ENCODE measurements around the gene JPH3.
A peak's percentile ranks its signal among the peaks of the same experiment; 100 is the strongest.
"Not testable (repeated sequence)": the region's sequence is repeated elsewhere in the genome, so short reads cannot be mapped to it uniquely, and the experiment has no call there.

The JPH3 gene

DNA sequence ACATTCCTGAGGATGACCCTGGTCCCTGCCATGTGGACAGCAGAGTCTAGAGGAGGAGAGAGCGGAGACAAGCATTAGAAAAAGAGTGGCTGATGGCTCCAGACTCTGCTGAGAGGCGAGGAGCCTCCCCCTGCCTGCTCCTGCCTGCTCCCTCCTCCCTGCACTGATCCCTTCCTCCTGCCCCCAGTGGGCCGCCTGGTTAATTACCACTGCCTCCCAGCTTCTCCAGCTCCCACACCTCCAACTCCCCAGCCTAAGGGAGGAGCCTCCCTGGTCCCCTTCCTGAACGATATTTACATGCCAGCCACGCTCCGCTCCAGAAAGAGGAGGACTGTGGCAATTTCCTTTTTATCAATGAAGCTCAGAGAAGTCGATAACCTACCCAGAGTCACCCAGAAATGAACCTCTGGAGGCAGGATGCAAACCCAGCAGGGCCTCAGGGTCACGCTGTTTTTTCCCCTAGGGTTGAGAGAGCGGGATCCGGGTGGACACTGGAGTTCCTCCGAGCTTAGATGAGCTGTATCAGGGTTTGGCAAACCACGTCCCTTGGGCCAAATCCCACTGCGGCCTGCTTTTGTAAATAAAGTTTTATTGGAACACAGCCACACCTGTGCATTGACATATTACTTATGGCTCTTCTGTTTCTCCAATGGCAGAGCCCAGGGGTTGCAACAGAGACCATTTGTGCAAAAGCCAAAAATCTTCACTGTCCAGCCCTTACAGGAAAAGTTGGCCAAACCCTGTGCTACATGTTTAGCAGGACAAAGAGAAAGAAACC, 27.1 kb upstream of the JPH3 start:
- peak; percentile 83 for DNase-seq

DNA sequence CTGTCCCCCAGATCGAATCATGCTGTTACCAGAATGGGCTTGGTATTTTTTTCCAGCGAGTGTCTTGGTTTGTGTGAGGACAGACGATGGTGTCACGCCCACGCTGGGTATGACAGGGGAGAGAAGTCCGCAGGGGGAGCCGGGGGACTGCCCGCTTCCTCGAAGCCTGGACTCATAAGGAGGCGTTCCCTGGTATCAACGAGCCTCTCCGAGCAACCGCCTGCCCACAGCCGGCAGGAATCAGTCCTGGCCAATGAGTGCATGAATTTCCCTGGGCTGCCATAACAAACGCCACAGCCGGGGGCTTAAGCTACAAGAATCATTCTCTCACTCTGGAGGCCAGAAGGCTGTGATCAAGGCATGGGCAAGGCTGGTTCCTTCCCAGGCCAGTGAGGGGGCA, 26.1 kb upstream of the JPH3 start:
- DNase-seq: peak; percentile 70

DNA sequence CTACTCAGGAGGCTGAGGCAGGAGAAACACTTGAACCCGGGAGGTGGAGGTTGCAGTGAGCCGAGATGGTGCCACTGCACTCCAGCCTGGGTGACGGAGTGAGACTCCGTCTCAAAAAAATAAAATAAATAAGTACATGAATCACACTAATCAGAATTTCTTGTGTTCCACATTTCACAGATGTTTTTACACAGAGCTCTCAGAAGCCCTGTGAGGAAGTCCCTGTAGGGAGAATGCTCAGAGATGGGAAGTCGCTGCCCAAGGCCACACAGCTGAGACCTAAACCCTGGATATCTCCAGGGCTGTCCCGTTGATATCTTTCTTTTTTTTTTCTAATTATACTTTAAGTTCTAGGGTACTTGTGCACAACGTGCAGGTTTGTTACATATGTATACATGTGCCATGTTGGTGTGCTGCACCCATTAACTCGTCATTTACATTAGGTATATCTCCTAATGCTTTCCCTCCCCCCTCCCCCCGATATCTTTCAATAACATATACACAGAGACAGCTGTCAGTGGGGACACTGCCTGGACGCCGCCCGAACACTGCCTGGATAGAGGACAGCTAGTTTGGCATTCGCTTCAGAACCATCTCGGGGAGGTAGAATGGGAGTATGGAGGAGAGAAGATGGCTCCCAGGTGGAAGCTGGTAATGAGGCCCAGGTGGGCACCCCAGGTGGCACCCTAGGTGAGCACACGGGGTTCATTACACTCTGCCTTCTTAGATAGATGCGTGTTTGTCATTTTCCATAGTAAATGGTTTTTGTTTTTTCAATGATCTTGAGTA, 24.0 kb upstream of the JPH3 start:
- not testable (repeated sequence) for DNase-seq

DNA sequence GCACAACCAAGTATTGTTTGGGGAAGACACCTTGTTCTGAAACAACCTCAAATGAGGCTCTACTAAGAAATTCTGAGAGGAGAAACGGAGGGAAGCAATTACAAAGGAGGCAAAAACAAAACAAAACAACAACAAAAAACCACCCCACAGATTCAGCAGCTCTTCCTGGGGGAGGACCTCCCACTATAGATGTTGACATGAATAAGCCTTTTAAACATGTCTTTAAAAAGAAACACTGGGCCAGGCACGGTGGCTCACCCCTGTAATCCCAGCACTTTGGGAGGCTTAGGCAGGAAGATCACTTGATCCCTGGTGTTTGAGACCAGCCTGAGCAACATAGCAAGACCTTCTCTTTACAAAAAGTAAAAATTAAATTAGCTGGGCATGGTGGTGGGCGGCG, 22.6 kb upstream of the JPH3 start:
- DNase-seq: no peak

DNA sequence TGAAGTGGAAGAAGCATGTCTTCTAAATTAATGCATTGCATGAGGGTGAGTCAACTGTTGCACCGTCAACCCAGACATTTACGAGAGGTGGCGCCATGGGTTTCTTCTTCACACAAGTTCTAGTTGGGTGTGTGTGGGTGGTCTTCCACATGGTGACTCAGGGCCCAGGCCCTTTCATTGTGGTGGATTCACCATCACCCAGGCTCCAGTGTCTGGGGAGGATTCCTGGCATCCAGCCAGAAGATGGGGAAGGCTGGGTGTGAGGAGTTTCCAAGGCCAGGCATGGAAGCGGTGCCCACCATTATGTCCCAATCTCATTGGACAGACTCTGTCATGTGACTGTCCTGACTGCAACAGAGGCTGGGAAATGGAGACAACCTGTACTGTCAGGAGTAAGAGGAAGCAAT, 21.4 kb upstream of the JPH3 start:
- DNase-seq: peak; percentile 95

DNA sequence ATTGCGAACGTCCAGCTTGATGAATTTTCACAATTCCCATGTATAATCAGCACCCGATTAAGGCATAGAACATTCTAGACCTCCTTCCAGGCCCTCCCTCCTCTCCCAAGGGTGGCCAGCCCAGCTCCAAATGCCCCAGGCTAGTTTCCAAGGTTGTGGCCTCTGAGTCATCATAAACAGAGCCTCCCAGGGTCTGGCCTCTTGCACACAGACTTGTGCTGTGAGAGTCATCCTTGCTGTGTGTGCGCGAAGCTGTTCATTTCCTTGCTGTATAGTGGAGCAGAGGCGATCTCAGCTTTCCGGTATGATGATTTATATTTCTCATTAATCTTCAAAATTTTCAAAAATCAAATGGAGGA, 20.5 kb upstream of the JPH3 start:
- peak; percentile 94 for DNase-seq

DNA sequence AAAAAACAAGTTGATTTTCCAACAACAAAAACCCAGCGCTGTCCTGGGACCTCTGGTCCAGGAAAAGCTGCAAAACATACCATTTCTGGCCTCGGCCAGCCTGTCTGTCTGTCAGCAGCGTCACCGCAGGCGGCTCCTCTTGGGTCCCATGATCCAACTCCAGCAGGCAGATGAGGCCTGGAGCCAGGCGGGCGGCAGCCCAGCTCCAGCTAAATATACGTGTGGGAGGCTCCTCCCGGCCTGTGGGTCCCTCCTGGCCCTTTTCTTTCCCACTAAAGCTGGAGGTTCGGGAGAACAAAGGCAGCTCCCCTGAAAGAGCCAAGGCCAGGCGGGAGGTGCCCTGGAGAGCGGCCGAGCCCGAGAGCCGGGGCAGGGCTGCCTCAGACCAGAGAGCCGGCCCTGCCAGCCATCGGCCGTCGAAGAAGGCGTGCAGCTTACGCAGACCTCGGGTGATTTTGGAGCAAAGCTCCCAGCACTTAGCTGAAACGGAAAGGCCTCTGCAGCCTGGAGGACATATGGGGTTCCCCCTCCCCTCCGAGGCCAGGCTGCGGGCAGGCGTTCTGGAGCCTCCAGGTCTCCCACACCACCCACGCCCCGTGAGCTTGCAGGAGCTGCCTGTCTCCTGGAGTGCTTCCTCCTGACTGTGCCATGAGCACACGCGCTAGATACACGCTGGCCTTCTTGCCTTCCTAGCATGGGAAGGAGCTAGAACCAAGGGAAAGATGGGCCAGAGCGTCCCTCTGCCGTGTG, 19.9 kb upstream of the JPH3 start:
- peak; percentile 80 for DNase-seq

DNA sequence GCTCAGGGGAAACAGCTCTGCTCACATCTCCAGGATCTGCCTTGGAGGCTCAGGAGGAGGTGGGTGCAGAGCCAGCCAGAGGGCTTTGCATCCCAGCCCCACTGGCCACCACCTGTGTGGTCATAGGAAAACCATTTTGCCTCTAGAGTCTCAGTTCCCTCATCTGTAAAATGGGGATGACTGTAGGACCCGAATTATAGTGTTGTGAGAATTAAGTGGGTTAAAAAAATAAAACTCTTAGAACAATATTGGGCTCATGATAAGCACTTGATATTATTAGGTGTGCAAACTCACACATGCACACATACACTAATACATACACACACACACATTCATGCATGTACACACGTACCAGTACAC, 19.4 kb upstream of the JPH3 start:
- no peak for DNase-seq

DNA sequence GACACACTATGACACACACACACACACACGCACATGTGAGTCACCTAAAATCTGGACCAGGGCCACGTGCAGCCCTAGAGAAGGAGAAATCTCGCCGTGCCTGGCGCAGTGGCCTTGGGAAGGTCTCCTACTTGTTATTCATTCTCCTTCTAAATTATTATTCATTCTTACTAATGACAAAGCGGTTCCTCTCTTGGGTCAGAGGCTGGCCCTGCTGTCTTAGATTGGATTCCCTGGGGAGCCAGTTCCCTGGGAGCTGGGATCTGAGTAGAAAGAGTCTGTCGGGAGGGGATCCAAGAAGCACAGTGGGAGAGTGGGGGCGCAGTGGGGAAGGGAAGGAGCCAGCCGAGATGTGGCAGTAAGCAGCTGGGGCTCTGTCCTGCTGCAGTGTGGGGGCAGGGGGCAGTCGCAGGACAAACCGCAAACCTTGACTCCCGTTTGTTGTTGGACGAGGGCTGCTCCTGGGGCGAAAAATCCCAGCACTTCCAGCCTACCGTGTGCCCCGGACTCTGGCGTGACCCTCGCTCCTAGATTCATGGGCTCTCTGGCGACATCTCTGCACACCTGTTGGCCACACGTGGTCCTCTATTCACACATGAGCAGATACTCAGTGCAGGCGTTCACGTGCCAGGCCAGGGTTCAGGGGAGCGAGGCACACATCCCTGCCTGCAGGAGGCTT, 18.7 kb upstream of the JPH3 start:
- no peak for DNase-seq

DNA sequence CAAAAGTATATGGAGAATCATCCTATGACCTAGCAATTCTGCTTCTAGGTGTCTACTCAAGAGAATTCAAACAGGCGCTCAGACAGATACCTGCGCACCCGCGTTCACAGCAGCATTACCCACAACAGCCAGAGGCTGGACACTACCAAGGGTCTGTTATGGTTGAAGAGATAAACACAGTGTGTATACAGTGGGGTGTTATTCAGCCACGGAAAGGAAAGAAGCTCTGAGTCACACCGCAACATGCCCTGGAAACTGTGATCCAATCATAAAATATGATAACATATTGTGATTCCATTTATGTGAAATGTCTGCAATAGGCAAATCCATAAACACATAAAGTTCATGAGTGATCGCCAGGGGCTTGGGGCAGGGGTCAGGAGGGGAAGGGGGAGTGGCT, 18.0 kb upstream of the JPH3 start:
- DNase-seq: no peak

DNA sequence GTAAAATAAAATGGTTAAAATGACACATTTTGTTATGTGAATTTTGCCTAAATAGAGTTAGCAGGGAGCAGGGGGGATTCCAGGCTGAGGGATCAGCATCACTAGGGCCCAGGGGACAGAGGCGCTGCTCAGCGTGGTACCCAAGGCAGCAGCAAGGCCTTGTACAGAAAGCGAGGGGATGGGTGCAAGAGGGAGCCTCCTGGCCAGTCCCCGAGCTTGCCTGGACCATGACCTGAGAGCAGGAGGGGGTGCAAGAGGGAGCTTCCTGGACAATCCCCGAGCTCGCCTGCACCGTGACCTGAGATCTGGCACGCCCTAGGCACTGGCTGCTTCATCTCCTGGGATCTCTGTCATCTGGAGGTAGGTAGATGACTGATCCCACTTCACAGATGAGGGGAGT, 17.3 kb upstream of the JPH3 start:
- no peak for DNase-seq

DNA sequence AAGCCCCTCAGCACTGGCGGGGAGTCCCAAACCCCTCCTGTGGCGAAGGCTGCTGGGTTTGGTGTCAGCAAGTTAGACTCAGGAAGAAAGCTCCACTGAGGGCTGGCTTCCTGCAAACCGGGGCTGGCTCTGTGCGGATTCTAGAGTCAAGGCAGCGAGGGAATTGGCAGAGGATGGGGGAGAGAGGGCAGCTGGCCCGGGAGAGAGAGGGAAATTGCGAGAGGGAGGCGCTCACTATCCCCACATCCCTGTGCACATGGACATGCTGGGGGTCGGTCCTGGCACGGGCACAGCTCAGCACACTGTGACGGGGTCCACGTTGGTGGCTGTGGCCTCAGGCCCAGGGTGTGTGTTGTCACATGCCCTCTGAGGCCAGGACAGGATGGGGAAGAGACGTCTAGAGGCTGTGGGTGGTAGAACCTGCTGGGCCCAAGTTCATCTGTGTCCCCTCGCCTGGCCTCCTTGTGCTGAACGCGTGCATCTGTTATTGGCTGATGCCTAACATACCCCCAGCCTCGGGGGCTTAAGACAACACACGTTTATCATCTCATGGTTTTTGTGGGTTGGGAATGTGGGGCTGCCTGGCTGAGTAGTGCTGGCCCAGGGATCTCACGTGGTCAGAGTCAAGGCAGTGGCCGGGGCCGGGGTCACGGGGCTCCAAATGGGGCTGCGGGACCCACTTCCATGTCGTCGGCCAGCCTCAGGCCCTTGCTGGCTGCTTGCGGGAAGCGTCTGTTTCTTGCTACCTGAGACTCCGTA, 16.7 kb upstream of the JPH3 start:
- no peak for DNase-seq

DNA sequence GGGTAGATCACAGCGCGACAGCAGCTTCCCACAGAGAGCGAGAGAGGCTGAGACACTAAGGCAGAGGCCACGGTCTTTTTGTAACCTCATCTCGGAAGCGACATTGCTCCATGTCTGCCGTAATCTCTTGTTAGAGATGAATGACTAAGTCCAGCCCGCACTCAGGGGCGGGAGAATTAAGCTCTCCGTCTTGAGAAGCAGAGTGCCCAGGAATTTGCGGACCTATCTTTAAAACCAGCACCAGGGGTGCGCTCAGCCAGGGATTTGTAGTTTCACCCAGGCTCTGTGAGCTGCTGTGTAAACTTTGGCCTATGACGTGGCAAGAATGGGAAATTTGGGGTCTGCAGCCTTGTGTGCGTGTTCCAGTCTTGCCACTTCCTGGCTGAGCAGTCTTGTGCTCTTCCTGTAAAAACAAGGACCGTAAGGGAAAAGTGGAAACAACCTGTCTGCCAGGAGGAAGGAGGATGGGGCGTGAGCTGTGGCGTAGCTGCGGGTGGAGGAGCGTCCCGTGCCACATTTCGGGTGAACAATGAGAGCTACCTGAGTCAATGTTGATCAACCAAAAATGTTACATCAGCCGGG, 16.0 kb upstream of the JPH3 start:
- DNase-seq: no peak

DNA sequence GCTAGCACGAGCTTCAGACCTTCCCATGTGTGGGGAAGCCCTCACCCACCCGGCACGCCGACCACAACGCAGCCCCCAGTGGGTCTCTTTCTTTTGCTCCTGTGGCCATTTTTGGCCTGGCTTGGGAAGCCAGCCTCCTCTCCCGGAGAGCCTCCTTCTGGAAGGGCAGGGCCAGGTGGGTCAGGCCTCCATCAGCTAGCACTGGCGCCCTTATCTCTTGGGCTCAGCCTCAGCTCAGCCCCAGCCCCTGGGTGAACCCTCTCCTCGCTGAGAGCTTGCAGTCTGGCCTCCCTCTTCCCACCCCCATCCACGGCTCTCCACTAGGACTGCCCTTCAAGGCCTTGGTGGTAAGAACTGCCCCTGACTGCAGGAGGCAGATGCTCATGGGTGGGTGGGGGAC, 14.7 kb upstream of the JPH3 start:
- DNase-seq: no peak

DNA sequence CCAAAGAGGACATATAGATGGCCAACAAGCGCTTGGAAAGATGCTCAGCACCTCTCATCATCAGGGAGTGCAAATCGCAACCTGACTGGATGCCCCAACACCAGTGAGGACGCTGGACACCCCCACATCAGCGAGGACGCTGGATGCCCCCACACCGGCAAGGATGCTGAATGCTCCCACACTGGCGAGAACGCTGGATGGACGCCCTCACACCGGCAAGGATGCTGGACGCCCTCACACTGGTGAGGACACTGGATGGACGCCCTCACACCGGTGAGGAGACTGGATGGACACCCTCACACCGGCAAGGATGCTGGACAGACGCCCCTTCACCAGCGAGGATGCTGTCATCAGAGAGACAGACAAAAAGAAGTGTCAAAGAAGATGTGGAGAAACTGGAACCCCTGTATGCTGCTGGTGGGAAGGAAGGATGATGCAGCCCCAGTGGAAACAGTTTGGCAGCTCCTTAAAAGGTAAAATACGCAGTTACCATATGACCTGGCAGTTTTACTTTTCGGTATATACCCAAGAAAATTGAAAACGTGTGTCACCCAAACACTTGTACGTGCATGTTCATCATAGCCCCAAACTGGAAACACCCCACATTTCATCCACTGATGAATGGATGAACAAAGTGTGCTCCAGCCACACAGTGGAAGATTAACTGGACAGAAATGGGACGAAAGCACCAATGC, 10.1 kb upstream of the JPH3 start:
- DNase-seq: no peak

DNA sequence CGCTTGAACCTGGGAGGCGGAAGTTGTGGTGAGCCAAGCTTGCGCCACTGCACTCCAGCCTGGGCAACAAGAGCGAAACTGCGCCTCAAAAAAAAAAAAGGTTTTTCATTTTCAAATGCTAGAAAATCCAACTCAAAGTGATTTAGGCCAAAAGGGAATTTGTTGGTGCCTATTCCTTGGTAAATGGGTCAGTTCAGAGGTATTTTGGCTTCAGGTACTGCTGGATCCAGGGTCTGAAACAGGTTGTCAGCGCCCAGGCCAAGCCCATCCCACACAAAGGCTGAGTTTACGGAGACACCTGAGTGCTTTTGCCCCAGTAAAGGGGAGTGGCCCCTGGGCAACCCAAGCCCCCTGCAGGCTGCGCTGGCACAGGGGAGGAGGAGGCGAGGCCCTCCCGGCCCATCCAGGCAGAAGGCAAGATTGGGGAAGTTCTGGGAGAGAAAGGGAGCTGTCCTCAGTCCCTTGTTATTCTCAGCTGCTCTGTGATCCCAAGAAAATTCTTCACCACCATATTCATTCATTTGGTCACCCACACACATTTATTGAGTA, 8.5 kb upstream of the JPH3 start:
- DNase-seq: no peak

DNA sequence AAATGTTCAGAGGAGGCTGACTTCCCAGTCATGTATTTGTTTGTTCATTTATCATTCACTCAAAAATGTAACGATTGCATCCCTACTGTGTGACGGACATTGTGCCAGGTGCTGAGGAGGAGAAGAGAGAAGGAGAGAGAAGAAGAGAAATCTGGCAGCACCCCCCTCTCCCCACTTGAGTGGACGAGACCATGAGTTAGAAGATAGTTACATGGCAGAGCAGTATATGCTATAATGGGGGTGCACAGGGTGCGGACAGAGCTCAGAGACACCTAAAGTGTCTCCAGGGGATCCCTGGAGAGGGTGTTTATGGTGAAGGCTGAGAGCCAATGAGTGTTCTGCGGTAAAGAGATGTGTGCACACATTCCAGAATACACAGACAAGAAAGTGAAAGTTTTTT, 6.6 kb upstream of the JPH3 start:
- DNase-seq: no peak

DNA sequence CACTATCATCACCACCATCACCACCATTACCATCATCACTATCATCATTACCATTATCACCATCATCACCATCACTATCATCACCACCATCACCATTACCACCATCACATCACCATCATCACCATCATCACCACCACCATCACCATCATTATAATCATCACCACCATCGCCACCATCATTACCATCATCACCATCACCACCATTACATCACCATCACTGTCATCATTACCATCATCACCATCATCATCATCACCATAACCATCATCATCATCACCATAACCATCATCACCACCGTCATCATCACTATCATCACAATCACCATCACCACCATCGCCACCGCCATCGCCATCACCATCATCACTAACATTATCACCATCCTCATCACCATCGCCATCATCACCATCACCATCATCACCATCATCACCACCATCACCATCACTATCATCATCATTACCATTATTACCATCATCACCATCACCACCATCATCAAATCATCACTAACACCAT, 4.9 kb upstream of the JPH3 start:
- no peak for DNase-seq

DNA sequence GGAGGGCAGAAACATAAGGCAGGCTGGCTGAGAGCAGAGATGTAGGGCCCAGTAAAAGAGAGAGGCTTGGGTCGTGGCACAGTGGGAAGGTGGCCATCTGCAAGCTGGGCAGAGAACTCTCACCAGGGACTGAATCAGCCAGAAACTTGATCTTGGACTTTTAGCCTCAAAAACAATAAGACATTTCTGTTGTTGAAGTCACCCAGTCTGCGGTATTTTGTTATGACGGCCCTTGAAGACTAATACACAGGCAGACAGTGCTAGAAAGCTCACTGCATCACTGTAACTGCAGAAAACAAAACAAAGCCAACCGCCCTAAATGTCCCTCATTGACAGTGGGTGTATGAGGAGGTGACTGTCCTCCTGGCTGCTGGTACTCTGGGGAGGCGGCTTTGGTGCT, 3.9 kb upstream of the JPH3 start:
- DNase-seq: no peak

DNA sequence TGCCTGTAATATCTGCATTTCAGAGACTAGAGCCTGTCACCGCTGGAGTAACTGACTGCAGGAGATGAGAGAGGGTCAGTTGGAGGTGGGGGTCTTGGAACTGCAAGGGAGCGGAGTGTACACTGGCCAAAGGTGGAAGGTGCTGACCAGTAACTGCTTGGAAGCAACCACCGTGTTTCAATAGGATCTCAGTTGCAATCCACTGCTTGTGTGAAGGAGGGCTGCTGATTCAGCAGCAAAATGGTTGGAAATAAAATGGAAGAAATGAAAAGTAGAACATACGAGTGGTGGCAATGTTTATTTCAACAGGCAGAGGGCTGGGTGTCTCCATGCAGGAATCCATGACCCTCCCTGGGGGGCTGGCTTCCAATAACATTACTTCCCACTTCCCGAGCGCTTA, 2.1 kb upstream of the JPH3 start:
- no peak for DNase-seq

DNA sequence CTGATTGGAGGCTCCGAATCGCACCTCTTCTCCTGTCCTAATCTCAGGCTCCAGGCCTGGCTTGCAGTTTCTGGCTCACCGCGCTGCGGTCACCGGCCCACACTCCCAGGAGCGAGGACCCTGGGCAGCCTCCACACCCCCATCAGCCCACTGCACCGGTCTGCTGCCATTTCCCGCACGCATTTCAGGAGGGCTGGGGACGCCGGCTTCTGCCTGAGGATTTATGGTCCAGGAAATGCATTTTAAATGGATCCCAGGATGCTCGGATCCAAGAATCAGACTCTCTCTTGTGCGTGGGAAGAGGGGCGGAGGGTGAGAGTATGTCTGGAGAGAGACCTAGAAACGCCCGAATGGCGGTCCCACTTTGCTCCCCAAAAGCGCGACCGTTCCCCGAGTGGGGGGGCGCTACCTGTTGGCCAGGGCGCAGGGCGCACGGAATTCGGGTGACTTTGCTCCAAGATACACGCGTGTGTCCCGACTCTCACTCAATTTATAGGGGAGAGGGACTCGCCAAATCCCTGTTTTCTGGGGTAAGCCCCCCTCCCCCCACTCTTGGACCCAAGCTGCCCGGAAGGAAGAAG, 817 bp upstream of the JPH3 start:
- DNase-seq: no peak
